Measurements from ENCODE around the gene ZNF280B.
"Not testable (repeated sequence)": the region's sequence is repeated elsewhere in the genome, so short reads cannot be mapped to it uniquely, and the experiment has no call there.

The ZNF280B gene

DNA sequence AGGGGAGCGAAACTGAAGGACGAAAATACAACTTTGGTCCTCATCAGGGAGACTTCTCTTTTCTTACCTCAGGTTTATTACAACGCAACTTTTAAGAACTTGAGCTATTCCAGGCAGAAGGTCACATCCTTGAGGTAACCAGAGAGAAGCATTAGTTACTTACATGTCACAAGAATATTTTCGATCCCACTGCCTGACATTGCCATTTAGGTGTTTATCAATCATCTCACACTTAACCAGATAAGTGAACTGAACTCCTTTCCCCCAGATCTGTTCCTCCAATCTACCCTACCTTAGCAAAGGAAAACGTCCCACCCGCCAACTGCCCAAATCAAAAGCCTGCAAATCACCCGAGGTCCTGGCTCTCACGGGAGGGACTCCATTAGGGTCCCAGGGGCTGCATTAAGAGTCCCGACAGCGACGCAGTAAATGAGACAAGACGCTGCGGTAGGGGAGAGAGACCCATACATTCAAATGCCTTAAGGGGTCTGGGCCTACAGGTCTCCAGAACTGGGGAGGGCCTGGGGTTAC is 734 bp downstream of the ZNF280B start:
- DNase-seq (ENCODE audit: low read depth): no peak

DNA sequence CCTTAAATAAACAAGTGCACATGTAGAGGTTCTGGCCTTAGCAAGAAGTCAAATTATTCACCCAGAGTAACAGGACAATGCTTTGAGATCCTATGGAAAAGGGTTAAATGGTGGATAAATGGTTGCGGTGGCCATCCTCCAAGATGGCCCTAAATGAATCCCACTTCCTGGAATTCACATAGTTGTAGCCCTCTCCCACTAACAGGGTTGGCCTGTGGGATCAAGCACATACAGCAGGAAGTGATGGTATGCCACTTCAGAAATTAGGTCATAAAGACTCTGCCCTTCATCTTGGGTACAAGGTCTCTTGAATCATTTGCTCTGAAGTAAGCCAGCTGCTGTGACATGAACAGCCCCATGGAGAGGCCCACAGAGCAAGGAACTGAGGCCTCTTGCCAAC is 1.8 kb downstream of the ZNF280B start:
- no peak for DNase-seq (ENCODE audit: low read depth)

DNA sequence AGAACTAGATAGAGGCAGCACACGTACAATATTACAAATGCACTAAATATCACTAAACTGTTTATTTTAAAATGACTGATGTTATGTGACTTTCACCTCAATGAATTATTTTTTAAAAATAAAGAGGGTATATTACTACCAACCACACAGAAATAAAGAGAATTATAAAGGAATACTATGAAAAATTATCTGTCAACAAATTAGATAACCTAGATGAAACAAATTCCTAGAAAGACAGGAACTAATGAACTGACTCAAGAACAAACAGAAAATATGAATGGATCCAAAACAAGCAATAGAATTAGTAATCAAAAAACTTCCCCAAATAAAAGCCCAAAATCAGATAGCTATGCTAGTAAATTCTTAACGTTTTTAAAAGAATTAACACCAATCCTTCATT is 10.3 kb downstream of the ZNF280B start:
- no peak for DNase-seq (ENCODE audit: low read depth)

DNA sequence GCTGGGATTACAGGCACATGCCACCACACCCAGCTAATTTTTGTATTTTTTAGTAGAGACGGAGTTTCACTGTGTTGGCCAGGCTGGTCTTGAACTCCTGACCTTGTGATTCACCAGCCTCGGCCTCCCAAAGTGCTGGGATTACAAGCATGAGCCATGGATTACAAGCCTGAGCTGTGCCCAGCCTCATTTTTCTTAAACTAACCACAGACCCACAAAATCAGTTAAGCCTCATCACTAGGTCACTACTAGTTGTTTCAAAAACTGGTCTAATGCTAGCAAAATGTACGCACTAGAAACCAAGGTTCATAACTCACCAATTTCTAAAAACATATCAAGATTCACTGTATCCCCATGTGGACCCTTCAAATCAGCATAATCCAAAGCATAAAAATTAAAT is 17.0 kb downstream of the ZNF280B start:
- DNase-seq (ENCODE audit: low read depth): not testable (repeated sequence)

DNA sequence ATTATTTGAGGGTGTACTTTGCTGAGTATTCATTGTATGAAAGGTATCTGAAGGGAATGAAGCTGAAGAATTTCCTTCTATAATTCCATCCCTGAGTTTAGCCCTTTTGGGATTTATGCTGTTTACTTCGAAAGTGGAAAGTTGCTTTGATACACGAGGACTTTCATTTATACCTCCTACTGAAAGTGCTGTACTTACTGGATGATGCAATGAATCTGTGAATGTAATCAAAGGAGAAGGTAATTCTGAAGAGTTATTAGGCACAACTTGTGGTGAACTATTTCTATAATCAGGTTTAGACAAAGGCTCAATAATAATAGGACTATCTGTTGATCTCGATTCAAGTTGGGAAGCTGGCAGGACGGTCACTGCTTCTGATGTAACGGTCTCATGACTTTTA is 19.8 kb downstream of the ZNF280B start:
- DNase-seq (ENCODE audit: low read depth): no peak

DNA sequence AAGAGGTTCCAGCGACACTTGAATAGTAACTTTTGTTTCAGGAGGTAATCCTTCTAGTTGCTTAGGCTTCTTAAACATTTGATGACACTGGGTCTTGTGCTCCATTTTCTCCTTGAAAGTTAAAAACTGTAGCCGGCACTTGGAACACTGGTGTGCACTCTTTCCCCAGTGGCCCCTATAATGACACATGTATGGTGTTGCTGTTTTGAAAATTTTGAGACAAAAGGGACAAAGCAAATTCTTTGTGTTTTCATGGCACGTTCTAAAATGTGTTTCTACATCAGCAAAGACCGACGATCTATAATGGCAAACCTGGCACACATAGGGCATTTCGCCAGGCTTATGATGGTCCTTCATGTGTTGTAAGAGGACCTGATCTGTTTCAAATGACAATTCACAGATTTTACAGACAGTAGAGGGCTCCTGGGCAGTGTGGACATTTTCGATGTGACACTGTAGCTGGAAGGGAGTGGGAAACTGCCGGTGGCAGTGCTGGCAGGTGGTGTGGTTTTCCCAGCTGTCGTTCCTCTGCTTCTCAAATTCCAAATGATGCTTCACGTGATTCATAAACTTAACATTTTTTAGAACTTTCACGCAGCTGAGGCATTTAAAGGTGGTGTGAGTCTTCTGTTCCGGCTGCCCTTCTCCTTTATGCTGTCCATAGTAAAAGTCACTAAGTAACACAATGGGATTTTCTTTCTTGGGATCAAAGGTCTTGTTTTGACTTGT is 20.5 kb downstream of the ZNF280B start:
- no peak for DNase-seq (ENCODE audit: low read depth)

DNA sequence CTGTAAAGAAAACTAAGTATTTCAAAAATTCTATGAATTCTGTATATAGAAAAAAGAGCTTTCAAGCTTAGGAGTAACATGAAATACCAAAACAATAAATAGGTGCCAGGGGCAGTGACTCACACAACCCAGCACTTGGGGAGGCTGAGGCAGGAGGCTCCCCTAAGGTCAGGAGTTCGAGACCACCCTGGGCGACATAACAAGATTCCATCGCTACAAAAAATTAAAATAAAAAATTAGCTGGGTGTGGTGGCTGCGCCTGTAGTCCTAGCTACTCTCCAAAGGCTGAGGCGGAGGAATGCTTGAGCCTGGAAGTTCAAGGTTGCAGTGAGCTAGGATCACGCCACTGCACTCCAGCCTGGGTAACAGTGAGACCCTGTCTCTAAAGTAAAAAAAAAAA is 21.5 kb downstream of the ZNF280B start:
- no peak for DNase-seq (ENCODE audit: low read depth)

DNA sequence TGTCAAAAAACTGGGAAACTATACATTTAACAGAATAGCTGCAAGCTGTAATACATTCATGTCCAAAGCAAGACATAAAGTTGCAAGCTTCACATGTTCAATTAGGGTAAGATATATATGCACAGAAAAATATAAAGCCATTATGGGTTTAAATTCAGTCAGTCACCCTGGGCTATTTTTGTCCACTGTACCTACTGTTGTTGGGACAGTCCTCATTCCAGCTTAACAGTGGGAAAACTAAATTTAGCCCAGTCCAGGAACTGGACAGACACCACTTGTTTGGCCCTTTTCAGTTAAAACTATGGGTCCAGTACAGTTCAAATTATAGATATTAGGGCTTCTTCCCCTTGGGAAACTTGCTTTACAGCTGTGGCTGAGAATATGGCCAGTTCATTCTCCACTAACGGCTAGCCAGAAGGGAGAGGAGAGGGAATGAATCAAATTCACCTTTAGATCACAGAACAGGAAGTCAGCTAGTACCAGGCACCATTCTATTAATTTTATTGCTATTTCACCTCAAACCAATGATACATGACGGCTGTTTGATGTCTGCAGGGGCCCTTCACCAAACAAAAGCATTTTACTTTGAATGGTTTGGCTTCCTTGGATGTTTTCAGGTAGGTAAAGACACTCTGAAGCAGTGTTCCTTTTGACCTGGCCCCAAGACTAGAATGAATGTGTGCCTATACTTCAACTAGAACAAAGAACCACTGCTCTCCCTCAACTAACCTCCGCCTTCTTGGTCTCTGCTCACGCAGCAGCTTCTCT is 22.2 kb downstream of the ZNF280B start:
- DNase-seq (ENCODE audit: low read depth): no peak

DNA sequence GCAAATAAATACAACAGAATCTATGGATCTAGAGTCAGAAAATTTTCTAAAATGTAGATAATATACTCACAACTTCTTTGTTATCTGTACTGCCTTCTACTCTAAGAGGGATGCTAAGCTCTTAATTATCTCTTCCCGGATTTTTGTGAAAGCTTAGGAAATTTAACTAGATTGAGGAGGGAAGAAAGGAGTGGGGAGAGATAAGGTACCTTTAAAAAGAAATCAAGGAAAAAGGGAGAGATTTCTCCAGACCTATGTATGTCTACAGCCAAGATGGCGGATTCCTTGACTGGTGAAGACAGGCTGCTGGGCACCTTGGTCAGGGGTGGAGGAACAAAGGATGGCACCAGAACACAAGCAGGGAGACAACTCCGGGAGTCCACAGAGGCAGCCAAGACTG is 23.0 kb downstream of the ZNF280B start:
- DNase-seq (ENCODE audit: low read depth): no peak

DNA sequence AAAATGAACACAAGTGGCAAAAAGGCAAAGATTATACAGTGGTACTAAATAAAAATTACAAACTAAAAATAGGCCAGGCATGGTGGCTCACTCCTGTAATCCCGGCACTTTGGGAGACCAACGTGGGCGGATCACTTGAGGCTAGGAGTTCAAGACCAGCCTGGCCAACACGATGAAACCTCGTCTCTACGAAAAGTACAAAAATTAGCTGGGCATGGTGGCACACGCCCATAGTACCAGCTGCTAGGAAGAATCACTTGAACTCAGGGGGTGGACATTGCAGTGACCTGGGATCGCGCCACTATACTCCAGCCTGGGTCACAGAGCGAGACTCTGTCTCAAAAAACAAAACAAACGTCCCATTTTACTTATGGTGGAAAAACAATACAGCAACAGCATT is 24.5 kb downstream of the ZNF280B start:
- no peak for DNase-seq (ENCODE audit: low read depth)

DNA sequence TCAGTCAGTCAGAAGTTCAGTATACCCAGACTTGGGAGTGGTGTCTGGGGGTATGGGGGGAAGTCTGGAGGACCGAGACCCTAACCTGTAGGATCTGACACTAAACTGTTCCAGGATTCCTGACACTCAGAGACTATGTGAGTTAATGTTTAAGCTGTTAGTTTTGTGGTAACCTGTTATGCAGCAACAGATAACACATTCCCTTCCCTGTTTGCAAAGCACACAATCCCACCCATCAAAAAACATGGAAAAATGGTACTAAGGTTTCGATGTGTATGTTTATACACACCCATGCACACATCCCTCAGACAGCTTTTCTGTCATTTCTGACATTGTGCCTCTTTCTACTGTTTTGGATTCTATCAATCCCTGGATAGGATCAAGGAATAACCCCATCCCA is 27.6 kb downstream of the ZNF280B start:
- no peak for DNase-seq (ENCODE audit: low read depth)

DNA sequence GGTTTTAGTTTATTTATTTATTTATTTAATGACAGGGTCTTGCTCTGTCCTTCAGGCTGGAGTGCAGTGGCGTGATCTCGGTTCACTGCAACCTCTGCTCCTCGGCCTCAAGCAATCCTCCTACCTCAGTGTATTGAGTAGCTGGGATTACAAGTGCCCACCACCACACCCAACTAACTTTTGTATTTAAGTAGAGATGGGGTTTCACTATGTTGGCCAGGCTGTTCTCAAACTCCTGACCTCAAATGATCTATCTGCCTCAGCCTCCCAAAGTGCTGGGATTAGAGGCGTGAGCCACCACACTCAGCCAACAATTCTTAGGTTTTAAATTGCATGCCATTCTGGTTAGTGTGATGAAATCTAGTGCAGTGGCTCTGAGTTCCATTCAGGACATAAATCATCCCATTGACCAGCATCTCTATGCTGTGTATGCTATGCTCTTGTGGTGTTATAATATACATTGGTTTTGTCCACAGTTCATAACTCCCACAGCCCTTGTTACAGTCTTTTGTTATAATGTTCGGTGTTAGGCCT is 28.5 kb downstream of the ZNF280B start:
- DNase-seq (ENCODE audit: low read depth): no peak

DNA sequence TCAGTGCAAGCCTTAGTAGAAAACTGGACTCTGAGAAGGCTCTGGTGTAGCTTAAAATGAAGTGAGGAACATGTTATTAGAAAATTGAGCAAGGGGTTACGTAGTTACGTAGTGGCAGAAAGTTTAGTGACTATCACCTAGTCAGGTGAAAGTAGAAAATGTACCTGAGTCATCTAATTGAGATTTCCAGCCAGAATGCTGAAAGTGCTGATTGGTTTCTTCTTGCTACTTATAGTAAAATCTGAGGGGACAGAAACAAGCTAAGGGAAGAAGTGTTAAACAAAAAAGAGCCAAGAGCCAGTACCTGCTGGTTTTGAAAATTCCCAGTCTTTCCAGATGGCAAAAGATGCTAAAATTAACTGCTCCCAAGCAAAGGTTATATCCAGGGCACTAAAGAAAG is 29.4 kb downstream of the ZNF280B start:
- no peak for DNase-seq (ENCODE audit: low read depth)

DNA sequence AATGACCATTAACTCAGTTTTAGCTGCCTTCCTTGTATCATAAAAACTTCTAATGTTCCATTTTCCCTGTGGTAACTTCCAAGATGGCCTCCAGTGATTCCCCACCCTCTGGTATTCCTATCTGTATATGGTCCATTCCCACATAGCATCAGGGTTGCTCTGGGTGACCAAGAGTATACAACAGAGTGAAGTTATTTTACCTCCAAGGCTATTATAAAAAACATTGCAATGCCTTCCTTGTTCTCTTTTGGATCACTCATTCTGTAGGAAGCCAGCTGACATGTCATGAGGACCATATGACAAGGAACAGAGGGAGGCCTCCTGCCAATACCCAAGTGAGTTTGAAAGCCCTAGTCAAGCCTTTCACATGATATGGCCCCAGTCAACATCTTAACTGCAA is 30.1 kb downstream of the ZNF280B start:
- no peak for DNase-seq (ENCODE audit: low read depth)

DNA sequence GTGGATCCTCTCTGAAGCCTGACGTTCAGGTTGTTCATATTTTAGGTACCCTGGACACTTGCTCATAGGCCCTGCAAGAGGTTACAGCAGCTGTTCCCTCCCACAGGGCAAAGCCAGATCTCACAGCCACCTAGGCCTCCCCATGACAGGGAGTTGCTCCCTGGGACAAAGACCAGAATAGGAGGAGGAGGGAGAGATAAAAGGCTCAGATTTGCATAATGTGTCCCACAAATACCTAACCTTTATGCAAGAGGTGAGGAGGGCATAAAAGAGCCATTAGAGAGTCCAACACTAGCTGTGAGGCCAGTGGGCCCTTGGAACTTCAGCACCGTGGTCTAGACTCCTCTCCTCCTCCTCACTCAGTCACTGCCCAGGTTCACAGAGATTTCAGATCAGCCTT is 33.8 kb downstream of the ZNF280B start:
- DNase-seq (ENCODE audit: low read depth): no peak

DNA sequence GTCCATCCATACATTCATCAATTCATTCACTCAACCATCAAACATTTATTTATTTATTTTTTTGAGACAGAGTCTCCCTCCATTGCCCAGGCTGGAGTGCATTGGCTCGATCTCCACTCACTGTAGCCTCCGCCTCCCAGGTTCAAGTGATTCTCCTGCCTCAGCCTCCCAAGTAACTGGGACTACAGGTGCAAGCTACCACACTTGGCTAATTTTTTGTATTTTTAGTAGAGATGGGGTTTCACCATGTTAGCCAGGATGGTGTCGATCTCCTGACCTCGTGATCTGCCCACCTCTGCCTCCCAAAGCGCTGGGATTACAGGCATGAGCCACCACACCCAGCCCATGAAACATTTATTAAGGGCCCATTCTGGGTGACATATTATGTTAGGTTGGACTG is 37.4 kb downstream of the ZNF280B start:
- DNase-seq (ENCODE audit: low read depth): not testable (repeated sequence)

DNA sequence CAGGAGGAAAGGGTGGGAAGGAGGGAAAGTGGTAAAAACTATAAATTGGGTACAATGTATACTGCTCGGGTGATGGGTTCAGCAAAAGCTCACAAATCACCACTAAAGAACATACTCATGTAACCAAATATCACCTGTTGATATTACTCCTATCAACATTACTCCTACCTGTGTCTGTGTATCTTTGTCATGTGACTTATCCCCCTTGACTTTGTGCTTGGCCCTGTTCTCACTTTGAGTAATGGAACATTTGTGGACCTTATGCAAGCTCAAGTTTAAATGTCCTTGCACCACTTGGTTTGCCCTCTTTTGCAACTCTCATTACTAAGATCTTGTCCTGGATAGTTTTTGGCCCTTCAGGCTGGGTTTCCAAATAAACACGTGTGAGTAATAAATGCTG is 39.0 kb downstream of the ZNF280B start:
- no peak for DNase-seq (ENCODE audit: low read depth)

DNA sequence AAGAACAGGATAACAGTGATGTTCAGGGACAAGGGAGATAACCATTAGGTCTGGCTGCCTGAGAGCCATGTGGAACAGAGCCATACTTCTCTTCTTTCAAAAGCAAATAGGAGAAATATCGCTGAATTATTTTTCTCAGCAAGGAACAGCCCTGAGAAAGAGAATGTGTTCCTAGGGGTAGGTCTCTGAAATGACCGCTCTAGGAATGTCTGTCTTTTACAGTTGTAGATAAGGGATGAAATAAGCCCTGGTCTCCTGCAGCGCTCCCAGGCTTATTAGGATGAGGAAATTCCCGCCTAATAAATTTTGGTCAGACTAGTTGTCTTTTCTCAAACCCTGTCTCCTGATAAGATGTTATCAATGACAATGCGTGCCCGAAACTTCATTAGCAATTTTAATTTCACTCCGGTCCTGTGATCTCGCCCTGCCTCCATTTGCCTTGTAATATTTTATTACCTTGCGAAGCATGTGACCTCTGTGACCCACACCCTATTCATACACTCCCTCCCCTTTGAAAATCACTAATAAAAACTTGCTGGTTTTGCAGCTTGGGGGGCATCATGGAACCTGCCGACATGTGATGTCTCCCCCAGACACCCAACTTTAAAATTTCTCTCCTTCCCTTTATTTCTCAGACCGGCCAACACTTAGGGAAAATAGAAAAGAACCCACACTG is 39.6 kb downstream of the ZNF280B start:
- DNase-seq (ENCODE audit: low read depth): not testable (repeated sequence)

DNA sequence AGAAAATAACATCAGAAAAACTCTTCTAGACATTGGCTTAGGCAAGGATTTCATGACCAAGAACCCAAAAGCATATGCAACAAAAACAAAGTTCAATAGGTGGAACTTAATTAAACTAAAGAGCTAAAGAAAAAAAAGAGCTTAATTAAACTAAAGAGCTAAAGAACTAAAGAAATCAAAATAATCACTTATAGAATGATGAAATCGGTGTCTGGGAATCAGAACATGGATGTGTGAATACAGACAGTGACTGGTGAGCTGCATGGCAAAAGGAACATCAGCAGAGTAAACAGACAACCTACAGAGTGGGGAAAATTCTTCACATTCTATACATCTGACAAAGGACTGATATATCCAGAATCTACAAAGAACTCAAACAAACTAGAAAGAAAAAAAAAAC is 41.4 kb downstream of the ZNF280B start:
- no peak for DNase-seq (ENCODE audit: low read depth)

DNA sequence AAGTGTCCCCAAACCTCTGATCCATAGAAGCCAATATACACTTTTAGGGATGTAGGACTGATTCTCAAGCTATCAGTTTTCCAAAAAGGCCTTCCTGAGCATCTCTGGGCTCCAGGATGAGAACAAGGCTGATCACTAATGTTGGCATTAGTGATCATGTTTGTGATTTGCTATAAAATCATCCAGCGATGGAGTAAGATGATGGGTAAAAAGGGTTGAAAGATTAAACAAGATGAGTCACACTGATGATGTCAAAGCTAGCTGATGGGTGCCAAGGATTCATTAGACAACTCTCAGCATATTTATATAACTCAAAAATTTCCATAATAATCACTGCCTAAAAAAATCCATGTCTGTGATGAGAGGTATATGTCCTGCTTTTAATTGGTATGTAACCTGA is 42.8 kb downstream of the ZNF280B start:
- no peak for DNase-seq (ENCODE audit: low read depth)

DNA sequence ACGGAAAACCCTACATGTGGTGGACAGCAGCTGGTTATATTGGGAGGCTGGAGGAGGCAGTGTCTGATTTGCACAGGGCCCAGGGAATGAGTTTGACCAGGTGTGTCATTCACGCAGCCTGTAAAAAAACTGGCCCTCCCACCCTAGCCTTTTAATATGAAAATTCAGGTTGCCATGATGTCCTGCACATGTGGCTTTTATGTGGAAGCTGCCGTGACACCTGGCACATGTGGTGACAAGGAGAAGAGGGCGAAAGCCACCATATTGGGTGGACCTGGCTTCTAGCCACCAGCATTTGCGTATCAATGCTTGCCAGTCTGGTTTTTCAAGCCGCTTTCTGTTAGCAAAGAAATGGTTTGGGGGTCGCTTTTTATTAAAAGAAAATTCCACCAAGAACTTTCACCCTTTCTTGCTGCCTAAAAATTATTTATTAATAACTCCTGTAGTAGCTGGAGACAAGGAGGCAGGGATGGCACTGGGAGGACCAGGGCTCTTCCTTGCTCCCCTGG is 43.4 kb downstream of the ZNF280B start:
- no peak for DNase-seq (ENCODE audit: low read depth)

DNA sequence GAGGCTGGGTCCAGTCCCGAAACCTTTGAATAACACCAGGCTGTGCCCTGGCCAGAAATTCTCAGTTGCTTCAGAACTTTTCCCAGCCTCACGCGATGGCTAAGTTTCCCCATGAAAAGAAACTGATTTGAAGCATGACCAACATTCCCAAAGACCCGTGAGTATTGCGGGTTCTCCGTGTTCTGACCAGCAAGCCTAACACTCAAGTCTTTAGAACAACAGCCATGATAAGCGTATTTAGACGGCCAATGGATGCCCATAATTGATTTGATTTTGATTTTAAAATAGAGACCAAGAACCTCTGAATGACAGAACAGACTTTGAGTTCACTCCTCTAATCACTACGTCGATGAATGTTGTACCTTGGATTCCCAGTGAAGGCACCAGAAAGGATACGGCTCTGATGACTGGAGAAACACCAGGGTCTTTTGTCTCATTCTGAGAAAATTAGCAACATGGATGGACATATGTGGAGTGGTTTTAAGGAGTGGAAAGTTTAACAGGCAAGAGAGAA is 43.9 kb downstream of the ZNF280B start:
- DNase-seq (ENCODE audit: low read depth): no peak
